ENCODE measurements around the gene GLB1L. TPM values are rescaled to one million over a fixed set of nuclear protein-coding genes. Genes with fewer than 3 reads are reported as not detected.
"Not testable (repeated sequence)": the region's sequence is repeated elsewhere in the genome, so short reads cannot be mapped to it uniquely, and the experiment has no call there.

Gene GLB1L
- polyA plus RNA-seq, 3 donors: 17.4 to 28.5 (median 27.1) TPM

DNA sequence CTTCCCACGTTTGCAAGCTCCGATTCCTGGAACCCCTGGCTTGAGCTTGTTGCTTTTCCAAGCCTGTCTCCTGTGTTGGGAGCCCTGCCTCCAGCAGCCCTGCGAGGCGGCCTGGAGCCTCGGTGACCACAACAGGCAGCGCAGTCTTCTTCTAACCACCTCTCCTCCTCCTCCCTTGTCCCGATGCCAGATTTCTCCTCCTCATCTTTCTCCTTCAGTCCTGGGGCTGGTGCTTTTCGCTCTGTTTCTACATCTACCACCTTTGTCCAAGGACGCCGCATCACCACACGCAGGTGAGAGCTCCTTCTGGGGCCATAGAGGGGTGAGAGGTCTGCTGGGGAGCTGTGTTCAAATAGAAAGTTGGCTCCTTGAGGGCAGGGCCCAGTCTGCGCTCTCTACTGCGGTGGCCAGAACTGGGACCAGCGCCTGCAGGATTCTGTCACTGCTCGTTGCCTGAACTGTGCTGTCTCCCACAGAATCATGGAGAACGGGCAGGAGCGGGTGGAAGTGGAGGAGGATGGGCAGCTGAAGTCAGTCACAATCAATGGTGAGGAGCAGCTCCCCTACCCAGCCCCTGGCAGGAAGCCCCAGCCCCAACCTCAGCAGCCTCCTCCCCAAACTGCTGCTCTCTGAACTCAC lies 37.8 kb upstream of the GLB1L start:
- no peak for DNase-seq

DNA sequence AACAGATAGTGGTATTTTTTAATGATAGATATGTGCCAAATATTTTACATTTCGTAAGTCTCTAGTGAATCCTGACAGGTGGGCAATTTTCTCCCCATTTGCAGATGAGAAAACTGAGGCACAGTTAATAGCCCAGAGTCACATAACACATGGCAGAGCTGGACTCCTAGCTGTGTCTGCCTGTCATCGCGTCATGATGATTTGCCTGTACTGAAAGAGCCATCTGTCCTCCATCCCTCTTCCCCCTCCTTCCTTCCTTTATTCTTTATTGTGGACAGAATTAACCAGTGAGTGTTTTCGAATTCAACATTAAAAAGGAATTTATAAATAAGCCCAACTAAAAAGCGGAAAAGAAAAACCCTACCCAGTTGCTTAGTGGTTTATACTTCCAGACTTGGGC lies 37.1 kb upstream of the GLB1L start:
- no peak for DNase-seq

DNA sequence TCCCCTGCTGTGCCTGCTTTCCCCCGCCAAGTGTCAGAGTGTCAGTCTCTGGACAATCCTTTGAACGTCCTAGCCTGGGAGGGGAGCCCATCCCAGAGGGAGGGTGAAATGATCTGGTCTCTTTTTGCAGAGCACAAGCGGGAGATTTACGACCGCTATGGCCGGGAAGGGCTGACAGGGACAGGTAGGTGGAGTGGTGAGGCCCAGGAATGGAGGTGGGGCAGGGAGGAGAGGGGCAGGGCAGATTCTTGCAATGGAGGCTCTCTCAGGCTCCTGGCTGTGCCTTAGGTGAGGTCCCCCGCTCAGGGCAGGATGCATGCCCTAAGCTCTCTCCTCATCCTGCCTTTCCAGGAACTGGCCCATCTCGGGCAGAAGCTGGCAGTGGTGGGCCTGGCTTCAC lies 36.3 kb upstream of the GLB1L start:
- DNase-seq: no peak

DNA sequence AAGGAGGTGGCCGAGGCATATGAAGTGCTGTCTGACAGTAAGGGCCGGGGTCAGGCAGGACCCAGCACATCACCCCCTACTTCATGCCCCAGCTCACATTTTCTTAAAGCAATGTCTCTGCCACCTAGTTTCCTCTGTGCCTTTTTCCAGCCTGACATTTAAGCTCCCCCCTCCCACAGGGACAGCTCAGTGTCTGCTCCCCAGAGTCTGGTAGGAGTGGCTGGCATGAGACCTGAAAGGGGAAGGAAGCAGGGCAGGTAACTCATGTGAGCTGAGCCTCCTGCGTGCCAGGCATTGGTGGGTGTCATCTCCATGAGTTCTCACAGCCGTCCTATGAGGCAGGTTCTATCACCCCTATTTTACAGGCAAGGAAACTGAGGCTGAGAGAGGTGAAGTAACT lies 35.4 kb upstream of the GLB1L start:
- DNase-seq: no peak

DNA sequence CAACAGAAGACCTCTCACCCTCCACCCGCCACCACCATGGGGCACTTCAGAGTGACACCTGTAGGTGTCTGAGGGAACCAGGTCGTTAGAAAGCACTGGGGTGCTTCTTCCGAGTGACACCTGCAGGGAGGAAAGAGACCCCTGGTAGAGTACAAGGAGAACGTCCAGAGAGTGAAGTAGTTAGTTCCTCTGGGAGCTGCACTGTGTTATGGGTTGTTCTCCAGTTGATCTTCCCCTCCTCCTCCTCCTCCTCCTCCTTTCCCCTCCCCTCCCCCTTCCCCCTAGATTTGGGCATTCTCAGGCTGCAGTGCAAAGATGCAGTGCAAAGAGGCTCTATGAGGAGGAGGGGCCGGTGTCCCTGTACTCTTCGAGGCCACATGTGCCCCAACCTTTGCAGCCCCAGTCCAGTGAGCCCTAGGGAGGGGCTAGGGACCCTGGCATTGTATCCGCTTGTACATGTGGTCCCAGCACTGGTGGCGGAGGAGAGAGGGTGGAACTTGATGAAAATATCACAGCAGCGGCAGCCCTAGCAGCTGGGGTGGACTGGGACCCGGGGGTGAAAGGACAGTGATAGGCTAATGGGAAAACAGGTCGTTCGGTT lies 34.8 kb upstream of the GLB1L start:
- no peak for DNase-seq

DNA sequence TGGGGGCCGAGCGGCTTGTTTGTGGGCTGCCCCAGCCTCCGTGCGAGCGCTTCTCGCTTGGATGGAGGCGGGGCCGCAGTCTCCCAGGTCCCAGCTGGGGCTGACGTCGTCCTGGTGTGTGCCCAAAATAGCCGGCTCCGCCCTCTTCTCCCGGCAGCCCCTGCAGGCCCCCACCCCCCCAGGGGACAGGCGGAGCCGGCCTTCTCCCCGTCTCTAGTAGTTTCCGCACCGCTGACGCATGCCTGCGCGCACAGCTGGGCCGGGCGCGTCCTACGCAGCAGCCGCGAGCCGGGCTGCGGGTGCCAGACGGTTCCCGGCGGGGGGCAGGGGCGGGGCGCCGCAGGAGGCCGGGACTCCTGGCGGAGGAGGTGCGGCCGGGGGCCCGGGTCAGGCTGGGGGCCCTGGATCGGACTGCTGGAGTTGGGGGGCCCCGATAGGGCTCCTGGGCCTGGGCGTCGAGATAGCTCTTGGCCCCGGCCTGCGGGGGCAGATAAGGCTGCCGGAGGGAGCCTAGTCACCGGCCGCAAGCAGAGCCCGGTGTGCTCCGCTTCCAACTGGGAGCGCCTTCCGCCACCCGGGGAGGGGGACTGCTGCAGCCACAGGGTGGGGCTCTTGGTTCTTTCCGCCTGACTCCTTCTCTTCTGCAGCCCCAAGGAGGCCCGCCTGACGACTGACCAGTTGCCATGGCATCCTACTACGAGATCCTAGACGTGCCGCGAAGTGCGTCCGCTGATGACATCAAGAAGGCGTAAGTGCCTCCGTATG lies 34.1 kb upstream of the GLB1L start, which contains the start of gene DNAJB2:
Gene DNAJB2 (plus strand): TSS at position 216 of the 765 bp plus-strand sequence. CDS start 468 bp downstream, at position 684.
- peak; percentile 97 for DNase-seq

DNA sequence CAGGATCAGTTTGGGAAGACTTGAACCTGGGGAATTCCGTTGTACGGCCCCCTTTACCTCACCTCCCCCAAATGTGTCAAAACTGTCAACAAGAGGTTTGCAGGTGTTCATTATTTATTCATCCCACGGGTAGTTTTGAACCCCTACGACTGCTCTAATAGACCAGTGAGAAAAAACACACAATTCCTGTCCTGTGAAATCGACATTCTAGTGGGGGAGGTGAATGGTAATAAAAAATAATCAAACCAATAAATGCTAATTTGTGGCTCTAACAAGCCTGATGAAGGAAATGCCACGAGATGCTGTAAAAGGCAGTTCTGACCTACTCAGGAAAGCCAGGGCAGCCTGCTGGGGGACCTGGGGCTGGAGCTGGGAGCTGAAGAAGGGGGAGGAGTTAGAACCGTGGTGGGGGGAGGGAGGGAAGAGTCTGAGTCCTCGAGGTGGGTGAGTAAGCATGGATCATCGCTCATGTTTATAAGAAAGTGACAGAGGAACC lies 33.5 kb upstream of the GLB1L start:
- DNase-seq: no peak

DNA sequence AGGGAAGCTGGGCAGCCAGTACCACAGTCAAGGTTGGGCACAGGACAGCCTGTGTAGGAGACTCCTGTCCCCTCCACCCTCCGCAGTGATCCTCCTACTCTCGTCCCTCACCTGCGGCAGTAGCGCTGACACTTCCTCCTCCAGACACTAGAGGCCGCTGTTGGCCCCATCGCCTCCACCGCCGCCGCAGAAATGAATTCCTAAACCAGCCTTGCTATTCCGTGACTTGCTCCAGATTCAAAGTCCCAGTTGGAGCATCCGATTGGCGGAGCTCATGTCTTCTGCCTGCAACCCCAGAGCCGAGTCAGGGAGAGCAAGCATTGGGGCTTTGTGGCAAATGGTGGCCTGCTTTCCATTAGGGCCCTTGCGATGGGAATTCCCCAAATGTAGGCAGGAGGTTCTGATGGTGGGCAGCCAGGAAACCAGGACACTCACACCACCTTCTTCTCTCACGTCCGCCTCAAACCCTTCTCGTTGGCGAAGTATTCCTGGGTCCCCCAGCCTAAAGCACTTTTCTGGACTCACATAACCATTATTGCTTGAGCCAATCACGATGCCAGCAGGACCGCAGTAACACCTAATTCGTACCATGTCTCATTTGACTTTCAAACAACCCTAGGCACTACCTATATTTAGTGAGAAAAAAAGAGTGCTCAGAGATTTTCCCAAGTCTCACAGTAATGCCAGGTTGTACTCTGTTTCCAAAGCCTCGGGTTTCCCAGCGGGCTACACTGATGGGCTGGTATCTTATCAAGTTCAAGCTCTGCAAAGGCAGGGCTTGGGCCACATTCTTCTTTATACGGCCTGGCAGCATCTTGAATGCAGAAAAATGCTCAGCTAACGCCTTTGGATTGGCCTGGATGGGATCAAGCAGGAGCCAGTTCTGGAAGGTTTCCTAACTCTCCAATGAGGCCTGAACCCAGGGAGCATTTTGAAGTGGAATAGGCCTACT lies 32.7 kb upstream of the GLB1L start:
- DNase-seq: peak; percentile 78

DNA sequence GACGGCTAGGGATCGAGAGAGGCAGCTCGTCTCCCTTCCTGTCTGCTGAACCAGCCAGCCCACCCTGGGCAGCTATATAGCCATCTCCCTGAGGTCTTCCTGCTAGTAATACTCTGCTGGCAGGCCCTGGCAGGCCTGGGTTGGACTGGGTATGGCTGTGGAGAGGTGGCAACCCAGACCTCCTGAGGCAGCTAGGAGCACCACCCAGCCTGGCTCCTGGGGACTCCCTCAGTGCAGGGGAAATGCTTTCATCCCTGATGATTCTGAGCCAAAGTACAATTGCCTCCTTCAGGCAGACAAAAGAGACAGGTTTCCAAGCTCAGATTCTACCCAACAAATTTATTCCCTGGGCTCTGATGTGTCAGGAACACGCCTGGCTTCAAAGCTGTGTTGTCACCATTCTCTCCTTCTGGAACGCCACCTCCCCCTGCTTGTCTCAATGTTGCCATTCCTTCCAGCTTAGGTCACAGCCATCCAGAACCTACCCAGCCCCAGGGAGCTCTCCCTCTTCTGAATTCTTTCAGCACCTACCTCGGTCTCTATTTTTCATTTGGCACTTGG lies 29.2 kb upstream of the GLB1L start:
- no peak for DNase-seq

DNA sequence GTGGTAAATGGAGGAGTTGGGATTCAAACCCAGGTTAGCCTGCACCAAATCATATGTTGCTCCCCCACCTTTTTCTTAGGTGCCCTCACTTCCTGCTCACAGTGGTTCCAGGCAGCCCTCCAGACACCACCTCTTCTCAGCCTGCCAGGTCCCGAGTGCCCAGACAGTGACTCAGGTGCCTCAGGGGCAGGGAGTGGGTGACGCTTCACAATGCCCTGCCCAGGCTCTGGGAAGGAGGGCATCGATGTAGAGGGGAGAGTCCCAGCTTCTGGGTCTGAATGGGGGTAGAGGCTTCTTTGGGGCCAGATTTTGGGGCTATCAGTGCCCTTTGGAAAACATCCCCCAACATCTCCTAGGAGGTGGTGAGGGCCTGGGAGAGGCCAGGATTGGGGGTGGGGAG lies 28.7 kb upstream of the GLB1L start:
- DNase-seq: no peak

DNA sequence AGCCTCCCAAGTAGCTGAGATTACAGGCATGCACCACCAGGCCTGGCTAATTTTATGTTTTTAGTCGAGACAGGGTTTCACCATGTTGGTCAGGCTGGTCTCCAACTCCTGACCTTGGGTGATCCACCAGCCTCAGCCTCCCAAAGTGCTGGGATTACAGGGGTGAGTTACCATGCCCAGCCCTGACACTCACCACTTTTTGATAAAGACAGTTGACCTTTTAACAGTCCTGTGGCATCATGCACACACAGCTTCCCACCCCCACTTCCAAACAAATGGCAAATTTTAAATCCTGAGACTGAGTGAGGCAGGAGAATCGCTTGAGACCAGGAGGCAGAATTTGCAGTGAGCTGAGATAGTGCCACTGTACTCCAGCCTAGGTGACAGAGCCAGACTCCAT lies 27.8 kb upstream of the GLB1L start:
- no peak for DNase-seq

DNA sequence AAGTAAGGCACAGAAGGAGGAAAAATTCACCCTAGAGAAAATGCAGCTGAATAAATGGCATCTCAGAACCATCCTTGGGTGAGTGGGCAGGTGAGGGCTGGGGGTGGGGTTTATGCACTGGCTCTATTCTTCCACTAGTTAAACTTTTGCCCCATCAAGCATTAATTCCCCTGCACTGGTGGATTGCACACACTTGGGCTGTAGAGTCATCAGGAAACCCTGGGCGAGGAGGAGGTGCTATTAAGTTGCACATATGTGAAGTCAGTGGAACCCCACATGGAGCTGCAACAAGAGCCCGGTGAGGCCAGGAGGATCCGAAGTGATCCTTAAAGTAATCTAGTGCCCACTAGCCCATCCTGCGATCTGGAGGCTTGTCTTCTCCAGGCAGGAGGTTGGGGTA lies 27.1 kb upstream of the GLB1L start:
- DNase-seq: no peak

DNA sequence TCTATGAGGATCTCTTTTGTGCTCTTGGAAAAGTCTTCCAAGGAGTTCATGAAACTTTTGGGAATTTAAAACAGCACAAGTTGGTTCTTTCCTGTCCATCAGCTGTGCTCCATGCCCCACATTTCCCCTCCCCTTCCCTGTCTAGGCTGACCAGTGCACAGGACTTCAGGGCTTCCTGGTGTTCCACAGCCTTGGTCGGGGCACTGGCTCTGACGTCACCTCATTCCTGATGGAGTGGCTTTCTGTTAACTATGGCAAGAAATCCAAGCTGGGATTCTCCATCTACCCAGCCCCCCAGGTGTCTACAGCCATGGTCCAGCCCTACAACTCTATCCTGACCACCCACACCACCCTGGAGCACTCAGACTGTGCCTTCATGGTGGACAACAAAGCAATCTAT lies 25.8 kb upstream of the GLB1L start:
- no peak for DNase-seq

DNA sequence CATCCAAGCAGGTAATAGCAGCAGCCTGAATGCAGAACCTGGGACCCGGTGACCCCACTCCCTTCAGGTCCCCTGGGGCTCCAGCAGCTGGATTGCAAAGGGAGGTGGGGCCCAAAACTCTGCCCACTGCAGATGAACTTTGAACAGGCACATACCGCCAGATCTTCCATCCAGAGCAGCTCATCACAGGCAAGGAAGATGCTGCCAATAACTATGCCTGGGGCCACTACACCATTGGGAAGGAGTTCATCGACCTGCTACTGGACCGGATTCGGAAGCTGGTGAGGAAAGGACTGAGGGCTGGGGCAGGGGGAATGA lies 24.8 kb upstream of the GLB1L start:
- DNase-seq: no peak

DNA sequence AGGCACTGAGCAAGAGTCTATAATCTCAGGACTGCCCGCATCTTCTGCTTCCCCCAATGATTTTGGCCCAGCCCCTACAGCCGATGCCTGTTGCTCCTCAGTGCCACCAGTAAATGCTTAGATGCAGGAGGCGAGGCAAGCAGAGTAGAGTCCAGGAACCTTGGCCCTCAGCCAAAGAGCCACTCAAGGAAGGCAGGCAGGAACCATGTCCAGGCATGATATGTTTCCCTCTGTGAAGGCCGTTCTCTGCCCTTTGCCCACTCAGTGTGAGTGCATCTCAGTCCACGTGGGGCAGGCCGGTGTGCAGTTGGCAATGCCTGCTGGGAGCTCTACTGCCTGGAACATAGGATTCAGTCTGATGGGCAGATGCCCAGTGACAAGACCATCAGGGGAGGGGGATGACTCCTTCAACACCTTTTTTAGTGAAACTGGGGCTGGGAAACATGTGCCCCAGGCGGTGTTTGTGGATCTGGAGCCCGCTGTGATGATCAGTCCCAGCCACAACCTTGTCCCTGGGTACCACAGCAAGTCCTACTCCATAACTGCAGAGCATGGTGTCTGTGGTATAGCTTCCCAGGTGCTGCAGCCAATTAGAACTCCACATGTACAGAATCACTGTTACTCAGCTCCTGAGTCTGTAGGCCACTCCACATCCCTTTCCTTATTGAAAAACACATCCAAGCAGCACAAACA lies 24.3 kb upstream of the GLB1L start:
- no peak for DNase-seq

DNA sequence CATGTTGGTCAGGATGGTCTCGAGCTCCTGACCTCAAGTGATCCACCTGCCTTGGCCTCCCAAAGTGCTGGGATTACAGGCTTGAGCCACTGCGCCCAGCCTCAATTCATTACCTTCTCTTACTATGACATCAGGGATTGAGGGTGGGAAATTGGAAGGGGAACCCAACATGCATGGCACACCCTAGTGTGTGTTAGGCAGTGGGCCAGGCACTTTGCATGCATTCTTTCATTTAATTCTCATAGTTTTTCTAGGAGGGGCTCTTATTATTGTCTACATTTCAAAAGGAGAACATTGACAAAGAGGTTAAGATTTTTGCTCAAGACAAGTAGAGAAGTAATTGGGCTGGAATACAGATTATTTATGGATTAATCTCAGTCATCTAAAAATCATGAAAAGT lies 23.1 kb upstream of the GLB1L start:
- no peak for DNase-seq

DNA sequence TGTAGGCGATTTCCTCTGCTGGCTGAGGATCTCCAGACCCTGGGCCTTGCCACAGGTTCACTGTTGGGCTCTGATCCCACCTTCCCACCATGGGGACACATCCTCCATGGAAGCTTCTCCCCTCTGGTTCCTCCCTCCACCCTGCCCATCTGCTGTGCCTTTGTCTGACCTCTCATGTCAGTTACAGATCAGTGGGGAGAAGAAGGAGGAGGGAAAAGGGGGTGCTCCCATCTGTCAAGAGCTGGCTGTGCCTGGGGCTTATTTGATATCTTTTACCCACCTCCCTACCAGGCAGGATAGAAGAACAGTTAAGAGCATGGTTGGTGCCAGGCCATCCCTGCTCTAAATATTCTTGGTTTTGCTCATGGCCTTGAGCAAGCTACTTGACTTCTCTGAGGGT lies 21.6 kb upstream of the GLB1L start:
- no peak for DNase-seq

DNA sequence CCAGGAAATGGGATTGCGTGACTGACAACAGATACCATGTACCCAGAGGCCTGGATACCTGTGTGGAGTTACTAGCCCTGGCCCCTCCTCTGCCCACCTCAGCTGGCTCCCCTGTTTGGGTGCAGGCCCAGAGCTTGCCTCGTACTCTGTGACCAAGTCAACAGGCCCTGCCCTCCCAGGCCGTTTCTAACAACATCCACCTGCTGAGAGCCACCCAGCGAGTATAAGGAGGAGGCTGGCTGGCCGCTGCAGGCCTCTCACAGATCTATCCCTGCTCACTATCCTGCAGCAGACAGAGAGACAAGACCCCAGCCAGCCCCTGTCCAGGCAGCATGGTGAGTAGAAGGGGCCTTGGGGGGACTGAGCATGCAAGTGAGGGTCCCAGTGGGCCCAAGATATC lies 21.0 kb upstream of the GLB1L start:
- no peak for DNase-seq

DNA sequence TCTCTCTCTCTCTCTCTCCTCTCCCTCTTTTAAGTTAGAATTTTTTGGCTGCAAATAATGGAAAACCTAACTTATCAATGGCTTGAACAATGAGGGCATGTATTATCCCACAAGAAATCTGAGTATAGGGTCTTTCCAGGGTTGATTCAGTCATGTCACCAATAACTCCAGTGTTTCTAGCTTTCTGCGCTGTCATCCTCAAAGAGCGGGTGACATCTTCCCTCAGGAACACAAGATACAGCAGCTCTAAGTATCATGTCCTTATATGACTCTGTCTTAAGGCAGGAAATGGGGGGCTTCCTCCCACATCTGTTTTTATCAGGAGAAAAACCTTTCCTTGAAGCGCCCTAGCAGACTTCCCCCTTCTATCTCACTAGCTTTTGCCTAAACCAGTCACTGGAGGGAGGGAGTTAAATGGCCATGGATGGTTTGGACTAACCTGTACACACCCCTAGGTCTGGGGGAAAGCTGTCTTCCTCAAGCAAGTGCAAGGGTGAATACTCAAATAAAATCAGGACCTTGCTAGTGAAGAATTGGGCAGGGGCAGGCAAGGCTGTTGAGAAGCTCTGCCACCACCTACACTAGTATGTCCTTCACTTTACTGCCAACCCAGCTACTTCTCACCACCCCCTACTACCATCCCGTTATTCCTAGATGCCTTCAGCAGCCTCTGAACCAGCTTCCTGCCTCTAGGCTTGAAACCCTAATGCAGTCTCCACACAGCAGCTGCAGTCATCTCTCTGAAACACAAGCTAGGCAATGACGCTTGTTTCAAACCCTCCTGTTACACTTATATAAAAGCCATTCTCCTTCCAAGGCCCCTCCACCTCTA lies 16.0 kb upstream of the GLB1L start:
- DNase-seq: no peak

DNA sequence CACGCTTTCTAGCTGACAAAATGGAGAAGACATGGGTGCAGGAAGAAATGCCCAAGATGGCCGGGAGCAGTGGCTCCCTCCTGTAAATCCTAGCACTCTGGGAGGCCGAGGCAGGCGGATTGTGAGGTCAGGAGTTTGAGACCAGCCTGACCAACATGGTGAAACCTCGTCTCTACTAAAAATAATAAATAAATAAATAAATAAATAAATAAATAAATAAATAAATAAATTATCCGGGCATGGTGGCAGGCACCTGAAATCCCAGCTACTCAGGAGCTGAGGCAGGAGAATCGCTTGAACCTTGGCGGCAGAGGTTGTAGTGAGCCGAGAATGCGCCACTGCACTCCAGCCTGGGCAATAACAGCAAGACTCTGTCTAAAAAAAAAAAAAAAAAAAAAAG lies 13.7 kb upstream of the GLB1L start:
- DNase-seq: not testable (repeated sequence)

Measured in renal pelvis (tissue), 4 donors.